Stimulated activated memory B cell treated with anti-CD40 and anti-IgM and Interleukin-4, amounts not matched to agents 10 μg/mL and 1 μg/mL and 100 μg/mL, for 72 hours (primary cell): Measurements from ENCODE around the gene ESYT2.

ENCODE experiments used
- ATAC-seq: fragments of 150-1000 bp; cut with Tn5 transposase; 2 replicates; pipeline ENCODE4 v1.10.0; 2021
- H3K27ac Mint-ChIP-seq: one replicate; pipeline ENCODE4 v1.8.0; 2022; ENCODE audit warnings: mild to moderate bottlenecking, mixed read lengths
- H3K27me3 Mint-ChIP-seq: one replicate; pipeline ENCODE4 v1.8.0; 2022; ENCODE audit warnings: mixed read lengths
- H3K36me3 Mint-ChIP-seq: one replicate; pipeline ENCODE4 v1.8.0; 2022; ENCODE audit warnings: mixed read lengths
- H3K4me1 Mint-ChIP-seq: one replicate; pipeline ENCODE4 v1.8.0; 2022; ENCODE audit warnings: mixed read lengths
- H3K4me3 Mint-ChIP-seq: one replicate; pipeline ENCODE4 v1.8.0; 2022; ENCODE audit warnings: mild to moderate bottlenecking, moderate library complexity, mixed read lengths
- H3K9me3 Mint-ChIP-seq: one replicate; pipeline ENCODE4 v1.8.0; 2022; ENCODE audit warnings: mixed read lengths

The ESYT2 gene

DNA sequence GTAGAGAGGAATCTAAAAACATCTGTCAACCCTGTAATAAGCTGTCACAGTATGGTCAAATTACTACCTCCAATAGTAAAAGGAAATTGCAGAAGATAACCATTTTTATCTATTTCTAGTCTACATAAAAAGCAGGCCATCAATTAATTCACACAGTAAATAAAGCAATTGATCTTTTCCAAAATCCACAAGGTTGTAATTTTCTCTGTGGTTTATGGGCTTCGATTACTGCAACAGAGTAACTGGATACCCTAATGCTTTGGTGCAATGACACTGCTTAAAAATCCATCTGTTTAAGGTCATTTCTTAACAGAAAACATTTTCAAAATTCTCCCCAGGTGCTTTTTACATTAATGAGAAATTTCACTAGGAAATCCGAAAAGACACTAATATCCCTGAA, 23.9 kb downstream of the ESYT2 start:
- H3K27me3 Mint-ChIP-seq, result no peaks in the 10 kb centered on the region
- ATAC-seq, result no peak
- H3K36me3 Mint-ChIP-seq, result peaks cover 43% of the 10 kb centered on the region
- H3K27ac Mint-ChIP-seq, result no peak overlapping the region
- no peak overlapping the region for H3K4me3 Mint-ChIP-seq
- peaks cover 12% of the 10 kb centered on the region for H3K4me1 Mint-ChIP-seq
- H3K9me3 Mint-ChIP-seq, result no peaks in the 10 kb centered on the region

DNA sequence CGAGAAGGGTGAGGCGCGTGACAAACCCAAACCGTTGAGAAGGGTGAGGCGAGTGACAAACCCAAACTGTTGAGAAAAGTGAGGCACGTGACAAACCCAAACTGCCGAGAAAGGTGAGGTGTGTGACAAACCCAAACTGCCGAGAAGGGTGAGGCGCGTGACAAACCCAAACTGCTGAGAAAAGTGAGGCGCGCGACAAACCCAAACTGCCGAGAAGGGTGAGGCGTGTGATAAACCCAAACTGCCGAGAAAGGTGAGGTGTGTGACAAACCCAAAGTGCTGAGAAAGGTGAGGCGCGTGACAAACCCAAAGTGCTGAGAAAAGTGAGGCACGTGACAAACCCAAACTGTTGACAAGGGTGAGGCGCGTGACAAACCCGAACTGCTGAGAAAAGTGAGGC, 25.0 kb downstream of the ESYT2 start:
- no peaks in the 10 kb centered on the region for H3K9me3 Mint-ChIP-seq
- no peak overlapping the region for H3K4me3 Mint-ChIP-seq
- H3K27me3 Mint-ChIP-seq, result no peaks in the 10 kb centered on the region
- peaks cover 5% of the 10 kb centered on the region for H3K4me1 Mint-ChIP-seq
- H3K27ac Mint-ChIP-seq, result no peak overlapping the region
- H3K36me3 Mint-ChIP-seq, result peaks cover 34% of the 10 kb centered on the region
- ATAC-seq, result no peak

DNA sequence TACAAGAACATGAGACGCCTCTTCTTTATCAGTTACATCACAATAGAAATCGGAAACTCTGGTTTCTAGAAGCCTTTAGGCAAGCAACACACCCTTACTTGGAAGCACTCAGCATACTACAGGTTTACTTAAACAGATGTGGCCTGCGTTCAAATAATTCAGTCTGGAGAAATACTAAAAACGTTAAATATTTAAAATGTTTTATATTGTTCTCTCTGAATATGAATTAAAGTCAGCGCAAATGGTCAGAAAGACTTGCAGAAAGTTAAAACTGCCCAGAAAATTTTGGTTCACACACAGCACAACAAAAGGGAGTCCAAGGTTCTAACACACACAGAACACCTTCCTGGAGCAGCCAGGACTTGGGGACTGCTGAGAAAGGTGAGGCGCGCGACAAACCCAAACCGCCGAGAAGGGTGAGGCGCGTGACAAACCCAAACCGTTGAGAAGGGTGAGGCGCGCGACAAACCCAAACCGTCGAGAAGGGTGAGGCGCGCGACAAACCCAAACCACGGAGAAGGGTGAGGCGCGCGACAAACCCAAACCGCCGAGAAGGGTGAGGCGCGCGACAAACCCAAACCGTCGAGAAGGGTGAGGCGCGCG, 25.8 kb downstream of the ESYT2 start:
- Mint-ChIP-seq H3K9me3 (no peaks in the 10 kb centered on the region), H3K4me3 (no peak overlapping the region), H3K36me3 (peaks cover 26% of the 10 kb centered on the region), H3K4me1 (peaks cover 4% of the 10 kb centered on the region), H3K27me3 (no peaks in the 10 kb centered on the region), H3K27ac (no peak overlapping the region)
- no peak for ATAC-seq

DNA sequence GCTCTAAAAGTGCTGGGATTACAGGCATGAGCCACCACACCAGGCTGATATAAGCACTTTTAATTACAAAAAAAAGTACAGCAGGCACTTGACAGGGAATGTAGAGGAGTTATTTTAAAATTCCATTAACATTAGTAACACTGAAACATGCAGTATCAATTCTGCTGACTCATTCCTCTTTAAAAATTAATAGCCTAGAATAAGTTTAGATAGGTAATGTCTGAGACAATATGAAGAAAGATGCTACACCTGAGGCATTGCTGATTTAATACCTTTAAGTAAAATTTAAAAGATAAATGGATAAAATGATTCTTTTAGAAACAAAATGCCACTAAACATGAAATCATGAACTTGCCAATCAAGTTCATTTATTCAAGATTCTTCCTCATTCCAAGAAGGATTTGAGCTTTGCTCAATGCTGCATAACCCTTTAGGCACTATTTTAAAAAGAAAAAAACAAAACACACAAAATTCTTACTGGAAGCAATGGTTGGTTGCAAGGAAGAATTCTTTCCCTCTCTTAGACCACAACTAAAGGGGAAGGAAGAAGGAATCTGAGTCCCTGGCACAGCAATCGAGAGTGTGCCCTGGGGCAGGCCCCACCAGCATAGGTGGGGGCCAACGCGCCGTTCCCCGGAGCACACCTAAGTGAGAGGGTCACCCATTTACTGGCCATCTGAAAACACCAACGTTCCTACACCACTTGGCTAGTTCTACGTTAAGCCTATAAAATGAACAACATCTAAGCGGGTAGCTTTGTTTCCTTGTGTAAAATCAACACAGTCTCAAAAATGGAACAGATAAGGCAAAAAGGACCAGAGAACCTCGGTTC, 26.6 kb downstream of the ESYT2 start:
- no peak overlapping the region for H3K27ac Mint-ChIP-seq
- H3K9me3 Mint-ChIP-seq, result no peaks in the 10 kb centered on the region
- peaks cover 21% of the 10 kb centered on the region for H3K36me3 Mint-ChIP-seq
- ATAC-seq, result no peak
- H3K4me3 Mint-ChIP-seq, result no peak overlapping the region
- H3K27me3 Mint-ChIP-seq, result no peaks in the 10 kb centered on the region
- peaks cover 4% of the 10 kb centered on the region for H3K4me1 Mint-ChIP-seq

DNA sequence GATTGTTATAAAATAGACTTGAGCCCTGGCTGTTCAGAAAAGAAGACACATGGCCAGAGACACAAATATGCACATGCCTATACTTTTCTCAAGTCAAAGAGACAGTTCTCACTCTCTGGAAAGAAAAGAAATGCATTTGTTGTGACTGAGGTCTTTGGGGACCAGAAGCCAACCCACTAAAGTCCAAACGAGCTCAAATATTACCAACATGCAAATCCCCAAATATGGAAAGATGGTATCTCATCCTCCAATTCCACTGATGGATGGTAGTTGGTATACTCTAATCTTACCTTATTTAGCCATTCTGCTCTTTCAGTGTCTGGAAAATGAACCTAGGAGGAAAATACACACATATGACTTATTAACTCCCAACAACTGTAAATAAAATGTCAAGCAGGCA, 30.6 kb downstream of the ESYT2 start:
- Mint-ChIP-seq H3K27me3 (no peaks in the 10 kb centered on the region), H3K27ac (no peak overlapping the region), H3K4me3 (no peak overlapping the region), H3K36me3 (peaks cover 23% of the 10 kb centered on the region), H3K9me3 (no peaks in the 10 kb centered on the region), H3K4me1 (peaks cover 4% of the 10 kb centered on the region)
- ATAC-seq, result no peak

DNA sequence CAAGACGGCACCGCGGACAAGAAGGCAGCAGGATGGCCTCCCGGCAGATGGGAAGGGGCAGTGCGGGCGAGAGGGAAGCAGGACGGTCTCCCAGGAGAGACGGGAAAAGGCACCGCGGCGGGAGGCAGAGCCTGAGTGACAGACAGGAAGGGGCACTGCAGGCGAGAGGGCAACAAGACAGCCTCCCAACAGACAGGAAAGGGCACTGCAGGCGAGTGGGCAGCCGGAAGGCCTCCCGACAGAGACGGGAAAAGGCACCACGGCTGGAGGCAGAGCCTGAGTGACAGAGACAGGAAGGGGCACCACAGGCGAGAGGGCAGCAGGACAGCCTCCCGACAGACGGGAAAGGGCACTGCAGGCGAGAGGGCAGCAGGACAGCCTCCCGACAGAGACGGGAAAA, 32.6 kb downstream of the ESYT2 start:
- H3K36me3 Mint-ChIP-seq, result peaks cover 37% of the 10 kb centered on the region
- peaks cover 4% of the 10 kb centered on the region for H3K4me1 Mint-ChIP-seq
- H3K27ac Mint-ChIP-seq, result no peak overlapping the region
- ATAC-seq, result no peak
- H3K9me3 Mint-ChIP-seq, result no peaks in the 10 kb centered on the region
- H3K4me3 Mint-ChIP-seq, result no peak overlapping the region
- H3K27me3 Mint-ChIP-seq, result no peaks in the 10 kb centered on the region

DNA sequence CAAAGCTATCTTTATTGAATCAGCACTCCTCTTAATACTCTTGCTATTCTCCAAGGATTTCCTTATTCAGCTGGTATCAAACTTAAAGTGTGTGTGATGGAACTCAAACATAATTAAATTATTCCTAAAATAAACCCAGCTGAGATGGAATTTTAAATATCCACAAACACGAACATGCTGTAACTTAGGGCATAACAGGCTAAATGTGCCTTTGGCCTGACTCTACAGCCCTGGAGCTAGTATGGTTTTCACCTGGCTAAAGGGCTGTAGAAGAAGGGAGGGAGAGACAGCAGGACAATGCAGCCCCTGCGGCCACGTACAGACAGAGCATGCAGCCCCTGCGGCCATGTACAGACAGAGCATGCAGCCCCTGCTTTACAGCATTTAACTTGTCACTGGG, 34.0 kb downstream of the ESYT2 start:
- no peak for ATAC-seq
- no peaks in the 10 kb centered on the region for H3K9me3 Mint-ChIP-seq
- peaks cover 4% of the 10 kb centered on the region for H3K4me1 Mint-ChIP-seq
- peaks cover 45% of the 10 kb centered on the region for H3K36me3 Mint-ChIP-seq
- H3K27me3 Mint-ChIP-seq, result no peaks in the 10 kb centered on the region
- no peak overlapping the region for H3K27ac Mint-ChIP-seq
- no peak overlapping the region for H3K4me3 Mint-ChIP-seq

DNA sequence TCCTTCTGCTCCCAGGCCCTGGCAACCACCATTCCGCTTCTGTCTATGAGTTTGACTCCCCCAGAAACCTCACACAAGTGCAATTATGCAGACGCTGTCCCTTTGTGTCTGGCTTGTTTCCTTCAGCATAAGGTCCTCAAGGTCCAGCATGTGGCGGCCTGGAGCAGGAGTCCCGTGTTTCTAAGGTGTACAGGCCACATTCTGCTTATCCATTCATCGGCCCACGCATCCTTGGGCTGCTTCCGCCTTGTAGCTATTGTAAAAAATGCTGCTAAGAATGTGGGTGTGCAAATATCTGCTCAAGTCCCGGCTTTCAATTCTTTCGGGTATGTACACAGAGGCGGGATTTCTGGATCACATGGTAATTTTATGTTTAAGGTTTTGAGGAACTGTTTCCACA, 38.2 kb downstream of the ESYT2 start:
- Mint-ChIP-seq H3K4me3 (no peak overlapping the region), H3K4me1 (no peaks in the 10 kb centered on the region), H3K27ac (no peak overlapping the region), H3K9me3 (no peaks in the 10 kb centered on the region), H3K27me3 (no peaks in the 10 kb centered on the region), H3K36me3 (peaks cover 39% of the 10 kb centered on the region)
- ATAC-seq, result no peak

DNA sequence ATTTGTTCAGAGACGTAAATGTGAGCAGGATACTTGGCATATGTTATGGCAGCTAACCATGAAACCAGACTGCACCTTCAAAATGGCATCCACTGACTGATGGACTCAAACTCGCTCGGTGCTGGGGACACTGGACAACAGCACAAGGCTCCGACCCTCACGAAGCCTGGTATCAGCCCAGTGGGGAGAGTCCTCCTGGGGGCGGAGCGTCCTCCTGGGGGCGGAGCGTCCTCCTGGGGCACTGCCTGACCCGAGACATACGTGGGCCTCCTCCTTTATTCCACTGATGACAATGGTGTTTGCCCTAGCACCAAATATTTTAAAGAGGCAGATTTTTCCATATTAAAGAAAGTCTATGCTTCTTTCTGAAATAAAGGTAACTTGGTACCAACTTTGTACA, 39.5 kb downstream of the ESYT2 start:
- Mint-ChIP-seq H3K36me3 (peaks cover 33% of the 10 kb centered on the region), H3K27me3 (no peaks in the 10 kb centered on the region), H3K9me3 (no peaks in the 10 kb centered on the region), H3K27ac (no peak overlapping the region), H3K4me1 (no peaks in the 10 kb centered on the region), H3K4me3 (no peak overlapping the region)
- ATAC-seq, result no peak

DNA sequence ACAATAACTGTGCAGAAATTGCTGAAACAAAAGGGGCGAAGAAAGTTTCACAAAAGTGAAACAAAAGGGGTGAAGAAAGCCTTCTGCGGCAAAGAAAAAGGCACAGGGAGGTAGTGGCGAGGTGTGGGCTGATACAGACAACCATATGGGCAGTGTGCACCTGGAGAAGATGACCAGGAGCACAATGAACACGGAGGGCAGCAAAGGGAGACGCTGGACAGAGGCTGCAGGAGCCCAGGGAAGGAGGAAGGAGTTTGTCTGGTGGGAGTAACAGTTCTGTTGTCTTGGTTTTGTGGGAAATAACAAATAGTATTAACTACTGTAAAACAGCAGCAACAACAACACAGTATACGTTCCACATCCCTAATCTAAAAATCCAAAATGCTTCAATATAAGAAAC, 42.4 kb downstream of the ESYT2 start:
- no peak overlapping the region for H3K4me3 Mint-ChIP-seq
- no peaks in the 10 kb centered on the region for H3K27me3 Mint-ChIP-seq
- no peaks in the 10 kb centered on the region for H3K9me3 Mint-ChIP-seq
- H3K27ac Mint-ChIP-seq, result no peak overlapping the region
- peaks cover 17% of the 10 kb centered on the region for H3K36me3 Mint-ChIP-seq
- no peaks in the 10 kb centered on the region for H3K4me1 Mint-ChIP-seq
- no peak for ATAC-seq

DNA sequence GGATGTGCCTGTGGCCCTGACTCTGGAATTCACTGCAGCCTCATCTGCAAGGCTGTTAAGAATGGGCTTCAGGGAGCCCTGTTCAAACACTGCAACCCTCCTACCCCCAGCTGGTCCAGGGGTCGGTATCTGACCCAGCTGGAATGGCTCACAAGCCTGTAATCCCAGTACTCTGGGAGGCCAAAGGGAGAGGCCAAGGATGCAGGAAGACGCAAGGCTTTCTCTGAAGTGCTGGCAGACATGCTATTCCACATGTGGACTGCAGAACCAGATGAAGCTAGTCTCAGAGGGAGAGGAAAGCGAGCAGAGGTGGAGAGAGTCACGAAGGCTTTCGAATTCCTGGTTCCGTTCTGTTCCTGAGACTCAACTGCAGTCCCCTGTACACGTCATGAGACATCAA, 45.0 kb downstream of the ESYT2 start:
- H3K36me3 Mint-ChIP-seq, result peaks cover 6% of the 10 kb centered on the region
- no peaks in the 10 kb centered on the region for H3K9me3 Mint-ChIP-seq
- H3K4me1 Mint-ChIP-seq, result no peaks in the 10 kb centered on the region
- no peak overlapping the region for H3K27ac Mint-ChIP-seq
- no peak overlapping the region for H3K4me3 Mint-ChIP-seq
- no peaks in the 10 kb centered on the region for H3K27me3 Mint-ChIP-seq
- no peak for ATAC-seq

DNA sequence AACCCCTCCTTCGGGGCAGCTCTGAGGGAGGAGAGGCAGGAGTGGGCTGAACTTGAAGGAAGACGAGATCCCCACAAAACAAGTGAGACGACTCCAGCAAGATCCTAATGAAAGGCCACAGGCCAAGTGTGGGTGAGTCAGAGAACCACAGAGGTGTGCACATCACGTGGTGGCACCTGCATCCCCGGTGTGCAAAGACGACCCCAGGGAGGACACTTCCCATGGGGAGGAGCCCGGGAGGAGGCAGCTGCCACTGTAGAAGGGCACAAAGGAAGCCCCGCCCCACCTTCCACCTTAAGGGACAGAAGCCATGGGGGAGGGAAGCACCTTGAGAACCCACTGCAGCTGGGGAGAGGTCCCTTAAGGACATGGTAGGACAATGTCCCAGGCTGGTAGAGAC, 45.7 kb downstream of the ESYT2 start:
- Mint-ChIP-seq H3K4me1 (no peaks in the 10 kb centered on the region), H3K9me3 (no peaks in the 10 kb centered on the region), H3K27me3 (no peaks in the 10 kb centered on the region), H3K4me3 (no peak overlapping the region), H3K36me3 (peaks cover 6% of the 10 kb centered on the region), H3K27ac (no peak overlapping the region)
- no peak for ATAC-seq

DNA sequence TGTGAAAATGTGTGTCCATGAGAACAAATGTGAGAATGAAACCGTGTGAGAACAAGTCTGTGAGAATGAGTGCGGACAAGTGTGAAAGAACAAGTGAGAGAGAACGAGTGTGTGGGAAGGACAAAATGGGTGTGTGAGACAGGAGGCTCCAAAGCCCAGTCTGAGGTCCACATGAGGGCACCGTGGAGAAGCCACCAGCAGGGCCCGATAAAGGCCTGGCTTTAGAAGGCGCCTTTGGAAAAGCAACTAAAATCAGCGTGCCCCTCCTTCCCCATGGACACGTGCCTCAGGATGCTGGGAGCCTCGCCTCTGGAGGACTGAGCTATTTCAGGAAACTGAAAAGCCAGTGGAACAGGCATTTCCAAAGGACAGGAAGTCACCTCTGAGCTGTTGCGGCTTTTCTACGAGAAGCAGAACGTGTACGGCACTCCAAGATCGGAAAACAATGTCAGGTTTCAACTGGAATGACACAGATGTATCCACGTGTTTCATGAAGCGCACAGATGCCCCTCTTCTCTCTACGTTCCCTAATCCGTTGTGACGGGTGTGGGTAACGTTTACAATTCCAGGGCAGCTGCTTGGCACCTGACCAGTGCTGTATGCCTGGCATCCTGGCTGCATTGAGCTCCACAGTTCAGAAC, 46.4 kb downstream of the ESYT2 start:
- ATAC-seq, result no peak
- Mint-ChIP-seq H3K4me3 (no peak overlapping the region), H3K27me3 (no peaks in the 10 kb centered on the region), H3K9me3 (no peaks in the 10 kb centered on the region), H3K27ac (no peak overlapping the region), H3K4me1 (no peaks in the 10 kb centered on the region), H3K36me3 (peaks cover 6% of the 10 kb centered on the region)

DNA sequence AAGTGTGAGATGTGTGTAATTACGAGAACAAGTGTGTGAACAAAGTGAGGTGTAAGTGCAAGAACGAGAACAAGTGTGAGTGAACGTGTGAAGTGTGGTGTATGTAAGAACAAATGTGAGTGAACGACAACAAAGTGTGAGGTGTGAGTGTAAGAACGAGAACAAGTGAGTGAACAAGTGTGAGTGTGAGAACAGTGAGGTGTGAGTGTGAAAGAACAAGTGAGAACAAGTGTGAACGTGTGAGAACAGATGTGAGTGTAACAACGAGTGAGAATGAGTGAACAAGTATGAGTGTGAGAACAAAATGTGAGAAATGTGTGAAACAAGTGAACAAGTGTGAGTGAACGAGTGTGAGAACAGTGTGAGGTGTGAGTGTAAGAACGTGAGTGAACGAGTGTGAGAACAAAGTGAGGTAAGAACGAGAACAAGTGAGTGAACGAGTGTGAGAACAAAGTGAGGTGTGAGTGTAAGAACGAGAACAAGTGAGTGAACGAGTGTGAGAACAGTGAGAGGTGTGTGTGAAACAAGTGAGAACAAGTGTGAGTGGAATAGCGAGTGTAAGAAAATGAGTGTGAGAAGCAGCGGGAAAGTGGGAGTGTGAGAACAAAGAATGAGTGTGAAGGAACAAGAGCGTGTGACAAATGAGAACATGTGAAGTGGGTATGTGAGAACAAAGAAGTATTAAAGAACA, 47.2 kb downstream of the ESYT2 start:
- ATAC-seq, result no peak
- peaks cover 13% of the 10 kb centered on the region for H3K36me3 Mint-ChIP-seq
- no peaks in the 10 kb centered on the region for H3K9me3 Mint-ChIP-seq
- H3K27me3 Mint-ChIP-seq, result no peaks in the 10 kb centered on the region
- no peak overlapping the region for H3K27ac Mint-ChIP-seq
- H3K4me3 Mint-ChIP-seq, result no peak overlapping the region
- H3K4me1 Mint-ChIP-seq, result no peaks in the 10 kb centered on the region

DNA sequence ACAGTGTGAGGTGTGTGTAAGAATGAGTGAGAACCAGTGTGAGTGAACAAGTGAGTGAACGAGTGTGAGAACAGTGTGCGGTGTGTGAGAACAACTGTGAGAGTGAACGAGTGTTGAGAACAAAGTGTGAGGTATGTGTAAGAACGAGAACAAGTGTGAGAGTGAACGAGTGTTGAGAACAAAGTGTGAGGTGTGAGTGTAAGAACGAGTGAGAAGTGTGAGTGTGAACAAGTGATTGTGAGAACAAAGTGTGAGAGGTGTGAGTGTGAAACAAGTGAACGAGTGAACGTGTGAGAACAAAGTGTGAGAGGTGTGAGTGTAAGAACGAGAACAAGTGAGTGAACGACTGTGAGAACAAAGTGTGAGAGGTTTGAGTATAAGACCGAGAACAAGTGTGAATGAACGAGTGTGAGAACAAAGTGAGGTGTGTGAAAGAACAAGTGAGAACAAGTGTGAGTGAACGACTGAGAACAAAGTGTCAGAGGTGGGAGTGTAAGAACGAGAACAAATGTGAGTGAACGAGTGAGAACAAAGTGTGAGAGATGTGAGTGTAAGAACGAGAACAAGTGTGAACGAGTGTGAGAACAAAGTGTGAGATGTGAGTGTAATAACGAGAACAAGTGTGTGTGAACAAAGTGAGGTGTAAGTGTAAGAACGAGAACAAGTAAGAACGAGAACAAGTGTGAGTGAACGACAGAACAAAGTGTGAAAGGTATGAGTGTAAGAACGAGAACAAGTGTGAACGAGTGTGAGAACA, 47.9 kb downstream of the ESYT2 start:
- Mint-ChIP-seq H3K27ac (no peak overlapping the region), H3K27me3 (no peaks in the 10 kb centered on the region), H3K36me3 (peaks cover 10% of the 10 kb centered on the region), H3K4me1 (no peaks in the 10 kb centered on the region), H3K4me3 (no peak overlapping the region), H3K9me3 (no peaks in the 10 kb centered on the region)
- no peak for ATAC-seq
